Thymus (tissue), 11 donors: ENCODE results near the gene TP73. TPM values are rescaled to one million over a fixed set of nuclear protein-coding genes. Genes with fewer than 3 reads are reported as not detected.
"Not testable (repeated sequence)": the region's sequence is repeated elsewhere in the genome, so short reads cannot be mapped to it uniquely, and the experiment has no call there.

ENCODE experiments used
- DNase-seq, 9 donors: peaks; one replicate each; pipeline ENCODE4 v3.0.0-alpha.2; 2013; ENCODE audit warnings: low spot score in 9 of 9, low read depth in 6 of 9, missing footprints in 1 of 9
- H3K27ac ChIP-seq, 2 donors: one replicate each; pipeline ENCODE4 v1.5.1; 2013; ENCODE audit warnings: control low read depth in 1 of 2, low read depth in 1 of 2, low read length in 1 of 2, mild to moderate bottlenecking in 1 of 2, moderate library complexity in 1 of 2
- H3K27me3 ChIP-seq, 2 donors: one replicate each; pipeline ENCODE4 v1.5.1; 2013; ENCODE audit warnings: low read length in 1 of 2; ENCODE audit not compliant: control insufficient read depth in 2 of 2, insufficient read depth in 1 of 2
- H3K36me3 ChIP-seq, 2 donors: one replicate each; pipeline ENCODE4 v1.5.1; 2013; ENCODE audit warnings: low read length in 1 of 2, mild to moderate bottlenecking in 1 of 2, moderate library complexity in 1 of 2; ENCODE audit not compliant: control insufficient read depth in 2 of 2, insufficient read depth in 2 of 2
- H3K4me1 ChIP-seq, 2 donors: one replicate each; pipeline ENCODE4 v1.5.1; 2013; ENCODE audit warnings: low read length in 2 of 2; ENCODE audit not compliant: control insufficient read depth in 2 of 2, insufficient read depth in 2 of 2
- H3K4me3 ChIP-seq, 2 donors: one replicate each; pipeline ENCODE4 v1.5.1; 2013; ENCODE audit warnings: low read length in 2 of 2, control low read depth in 1 of 2, mild to moderate bottlenecking in 1 of 2
- H3K9me3 ChIP-seq, 2 donors: one replicate each; pipeline ENCODE4 v1.5.1; 2013; ENCODE audit warnings: low read length in 1 of 2, mild to moderate bottlenecking in 1 of 2; ENCODE audit not compliant: control insufficient read depth in 2 of 2, insufficient read depth in 1 of 2
- WGBS: extraction: QIAGEN DNeasy Blood & Tissue Kit; methylation state at CpG from one replicate; pipeline ENCODE4 v1.1.7; 2013; 5-methylcytosine and 5-hydroxymethylcytosine counted together
- polyA plus RNA-seq: library from polyadenylated mRNA; stranded (reverse); fragments of 200-250 nt; gene quantifications from one replicate; pipeline ENCODE4 v1.2.3, GENCODE V29; 2013
- total RNA-seq: library from RNA; stranded (reverse); fragments of 120-200 nt; gene quantifications from one replicate; pipeline ENCODE4 v1.2.4, GENCODE V29; 2013
- donor health status: healthy.

The TP73 gene
- total and polyA plus RNA-seq, 2 donors: 2.6 to 2.9 TPM

GRCh38 chr1:3717715-3718601 lies 65.6 kb downstream of the TP73 start:
- Histone ChIP-seq H3K36me3 (no peaks in the 10 kb centered on the region), H3K4me3 (no peak overlapping the region), H3K4me1 (peaks cover 2 to 13% of the 10 kb centered on the region in 2 donors), H3K9me3 (no peaks in the 10 kb centered on the region), H3K27me3 (peaks cover 0 to 20% of the 10 kb centered on the region in 2 donors), H3K27ac (peak overlapping the region in 1 of 2 donors; percentile 32)
- peak in 4 of 9 donors; percentile 13 to 53 (median 26) for DNase-seq
- 40% methylated on average over 40 of the region's 40 CpGs for WGBS

DNA sequence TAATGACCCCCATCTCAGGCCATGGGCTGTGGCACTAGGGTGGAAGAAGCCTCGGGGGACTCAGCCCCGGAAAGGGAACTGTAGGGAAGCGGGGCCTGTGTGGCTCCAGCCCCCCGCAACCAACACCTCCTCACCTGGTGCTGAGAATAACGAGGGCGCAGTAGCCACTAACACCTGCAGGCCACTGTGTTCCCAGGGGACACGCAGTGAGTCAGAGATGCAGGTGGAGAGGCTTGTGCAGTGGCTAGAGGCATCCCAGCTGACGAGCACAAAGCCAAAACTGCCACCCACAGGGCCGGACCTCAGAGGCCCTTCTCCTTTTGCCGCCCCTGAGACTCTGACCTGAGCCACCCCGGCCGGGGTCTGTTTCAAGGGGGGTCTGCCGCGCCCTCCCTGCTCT lies 66.4 kb downstream of the TP73 start:
- 89% methylated on average over 14 of the region's 14 CpGs for WGBS
- peaks cover 0 to 20% of the 10 kb centered on the region in 2 donors for H3K27me3 ChIP-seq
- H3K4me1 ChIP-seq: peaks cover 2 to 13% of the 10 kb centered on the region in 2 donors
- H3K27ac ChIP-seq: no peak overlapping the region
- no peak for DNase-seq
- no peak overlapping the region for H3K4me3 ChIP-seq
- H3K9me3 ChIP-seq: no peaks in the 10 kb centered on the region
- no peaks in the 10 kb centered on the region for H3K36me3 ChIP-seq

DNA sequence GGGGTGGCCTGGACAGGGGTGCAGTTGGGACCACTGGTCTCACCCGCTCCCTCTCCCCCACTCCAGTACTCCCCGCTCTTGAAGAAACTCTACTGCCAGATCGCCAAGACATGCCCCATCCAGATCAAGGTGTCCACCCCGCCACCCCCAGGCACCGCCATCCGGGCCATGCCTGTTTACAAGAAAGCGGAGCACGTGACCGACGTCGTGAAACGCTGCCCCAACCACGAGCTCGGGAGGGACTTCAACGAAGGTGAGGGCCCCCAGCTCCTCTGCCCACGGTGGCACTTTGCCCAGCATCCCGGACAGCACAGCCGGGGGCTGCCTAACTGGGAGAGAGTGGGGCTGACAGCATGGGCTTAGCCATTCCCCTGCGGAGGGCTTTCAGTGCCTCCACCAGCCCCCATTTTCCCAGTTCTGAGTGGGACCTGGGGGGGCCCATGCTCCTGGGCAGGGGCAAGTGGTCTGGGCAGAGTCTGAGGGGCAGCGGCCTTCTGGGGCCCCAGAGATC lies 69.7 kb downstream of the TP73 start:
- Histone ChIP-seq H3K4me3 (no peak overlapping the region), H3K4me1 (peaks cover 2 to 4% of the 10 kb centered on the region in 2 donors), H3K27me3 (peaks cover 0 to 16% of the 10 kb centered on the region in 2 donors), H3K36me3 (no peaks in the 10 kb centered on the region), H3K9me3 (no peaks in the 10 kb centered on the region), H3K27ac (no peak overlapping the region)
- DNase-seq: no peak
- 76% methylated on average over 20 of the region's 20 CpGs for WGBS

- peaks cover 0 to 11% of the 10 kb centered on the region in 2 donors for H3K27me3 ChIP-seq
- 74% methylated on average over 3 of the region's 3 CpGs for WGBS
- H3K4me3 ChIP-seq: no peak overlapping the region
- H3K4me1 ChIP-seq: peaks cover 2% of the 10 kb centered on the region in 2 donors
- no peaks in the 10 kb centered on the region for H3K36me3 ChIP-seq
- DNase-seq: no peak
- no peak overlapping the region for H3K27ac ChIP-seq
- no peaks in the 10 kb centered on the region for H3K9me3 ChIP-seq
These were observed 70.5 kb downstream of the TP73 start for GRCh38 chr1:3722846-3723245.

DNA sequence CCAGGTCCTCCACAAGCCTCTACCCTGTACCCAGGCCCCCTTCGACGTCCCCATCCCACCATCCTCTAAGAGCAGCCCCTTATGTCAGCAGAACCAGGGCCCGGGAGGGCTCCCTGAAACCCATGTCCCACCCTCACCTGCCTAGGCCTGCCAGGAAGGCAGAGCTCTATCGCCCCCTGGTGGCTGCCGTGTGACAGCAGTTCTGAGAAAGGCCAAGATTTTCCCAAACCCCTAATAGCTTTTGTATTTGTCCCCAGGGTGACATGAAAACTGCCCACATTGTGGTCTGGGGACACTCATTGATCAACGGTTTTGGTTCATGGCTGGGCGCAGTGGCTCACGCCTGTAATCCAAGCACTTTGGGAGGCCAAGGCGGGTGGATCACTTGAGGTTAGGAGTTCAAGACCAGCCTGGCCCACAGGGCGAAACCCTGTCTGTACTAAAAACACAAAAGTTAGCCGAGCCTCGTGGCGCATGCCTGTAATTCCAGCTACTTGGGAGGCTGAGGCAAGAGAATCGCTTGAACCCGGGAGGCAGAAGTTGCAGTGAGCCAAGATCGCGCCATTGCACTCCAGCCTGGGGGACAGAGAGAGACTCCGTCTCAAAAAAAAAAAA lies 72.2 kb downstream of the TP73 start:
- WGBS: 46% methylated on average over 18 of the region's 18 CpGs
- not testable (repeated sequence) for H3K27ac ChIP-seq, H3K36me3 ChIP-seq, H3K27me3 ChIP-seq, H3K4me3 ChIP-seq, H3K9me3 ChIP-seq, H3K4me1 ChIP-seq
- peak in 8 of 9 donors; percentile 26 to 83 (median 54) for DNase-seq

GRCh38 chr1:3725366-3725765 lies 73.0 kb downstream of the TP73 start:
- Histone ChIP-seq H3K27ac (no peak overlapping the region), H3K9me3 (no peaks in the 10 kb centered on the region), H3K4me3 (no peak overlapping the region), H3K4me1 (no peaks in the 10 kb centered on the region), H3K27me3 (peaks cover 0 to 7% of the 10 kb centered on the region in 2 donors), H3K36me3 (no peaks in the 10 kb centered on the region)
- DNase-seq: no peak
- WGBS: 97% methylated on average over 2 of the region's 2 CpGs

DNA sequence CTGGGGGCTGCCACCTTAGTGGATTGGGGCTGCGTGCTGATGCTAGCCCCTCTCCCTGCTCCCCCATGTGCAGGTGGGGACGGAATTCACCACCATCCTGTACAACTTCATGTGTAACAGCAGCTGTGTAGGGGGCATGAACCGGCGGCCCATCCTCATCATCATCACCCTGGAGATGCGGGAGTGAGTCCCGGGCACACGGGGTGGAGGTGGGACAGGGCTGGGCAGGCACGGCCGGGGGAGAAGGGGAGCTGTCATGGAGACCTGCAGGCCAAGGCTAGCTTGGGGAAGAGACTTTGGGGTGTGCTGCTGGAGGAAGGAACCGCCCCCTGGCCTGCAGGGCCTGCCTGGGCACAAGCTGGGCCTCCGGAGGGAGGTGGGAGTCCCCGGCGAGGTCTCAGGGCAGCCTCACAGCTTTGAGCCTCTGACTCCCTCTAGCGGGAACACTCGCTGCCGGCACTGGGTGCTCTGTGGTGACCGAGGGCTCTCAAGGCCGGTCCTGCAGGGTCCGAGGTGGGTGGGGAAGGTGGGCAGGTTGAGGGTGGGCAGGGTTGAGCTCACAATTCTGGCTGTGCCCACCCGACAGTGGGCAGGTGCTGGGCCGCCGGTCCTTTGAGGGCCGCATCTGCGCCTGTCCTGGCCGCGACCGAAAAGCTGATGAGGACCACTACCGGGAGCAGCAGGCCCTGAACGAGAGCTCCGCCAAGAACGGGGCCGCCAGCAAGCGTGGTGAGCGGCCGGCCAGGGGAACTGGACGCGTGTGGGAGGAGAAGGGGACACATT lies 74.9 kb downstream of the TP73 start:
- DNase-seq: no peak
- no peaks in the 10 kb centered on the region for H3K9me3 ChIP-seq
- H3K4me1 ChIP-seq: no peaks in the 10 kb centered on the region
- H3K27ac ChIP-seq: no peak overlapping the region
- H3K36me3 ChIP-seq: no peaks in the 10 kb centered on the region
- no peak overlapping the region for H3K4me3 ChIP-seq
- WGBS: 56% methylated on average over 37 of the region's 37 CpGs
- peaks cover 0 to 14% of the 10 kb centered on the region in 2 donors for H3K27me3 ChIP-seq

- Histone ChIP-seq H3K9me3 (no peaks in the 10 kb centered on the region), H3K27me3 (peaks cover 0 to 23% of the 10 kb centered on the region in 2 donors), H3K4me1 (no peaks in the 10 kb centered on the region), H3K36me3 (no peaks in the 10 kb centered on the region), H3K27ac (no peak overlapping the region), H3K4me3 (no peak overlapping the region)
- DNase-seq: no peak
- WGBS: 92% methylated on average over 31 of the region's 31 CpGs
These were observed 75.8 kb downstream of the TP73 start for GRCh38 chr1:3727825-3728776.
